Measurements from ENCODE around the gene SEC22B.
"Not testable (repeated sequence)": the region's sequence is repeated elsewhere in the genome, so short reads cannot be mapped to it uniquely, and the experiment has no call there.

The SEC22B gene

DNA sequence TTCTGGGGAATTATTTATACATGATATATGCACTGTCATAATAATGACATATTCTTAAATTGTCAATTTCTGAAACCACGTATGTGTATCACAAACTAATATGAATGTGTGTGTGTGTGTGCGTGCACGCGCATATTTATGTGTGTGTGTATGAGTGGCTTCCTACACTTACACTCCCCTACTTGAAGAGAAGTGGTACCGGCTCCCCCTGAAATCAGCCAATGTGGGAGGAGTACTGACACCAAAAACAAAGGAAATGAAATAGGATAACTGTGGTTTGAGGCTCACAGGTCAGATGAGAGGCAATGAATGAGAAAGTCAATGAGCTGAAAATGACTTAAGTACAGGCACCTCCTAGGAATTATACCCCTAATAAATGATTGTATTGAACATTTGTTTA lies 64.1 kb downstream of the SEC22B start:
- not testable (repeated sequence) for DNase-seq

DNA sequence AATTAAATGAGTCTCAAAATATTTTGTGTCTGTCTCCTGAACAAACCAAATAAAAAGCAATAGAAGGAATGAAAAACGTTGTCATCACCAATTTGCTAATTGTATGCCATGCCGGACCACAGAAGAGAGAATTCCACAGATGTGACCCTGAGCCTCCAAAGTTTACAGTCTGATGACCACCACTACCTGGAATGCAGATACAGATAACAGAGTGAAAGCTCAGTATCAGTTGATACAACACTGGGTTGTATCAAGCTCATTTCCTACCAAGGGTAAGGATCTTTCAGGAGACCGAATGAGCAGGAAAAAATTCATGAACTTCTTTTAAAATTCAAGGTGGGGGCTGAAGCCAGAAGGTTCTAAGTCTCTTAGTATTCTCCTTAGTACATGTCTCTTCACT lies 64.5 kb downstream of the SEC22B start:
- not testable (repeated sequence) for DNase-seq

DNA sequence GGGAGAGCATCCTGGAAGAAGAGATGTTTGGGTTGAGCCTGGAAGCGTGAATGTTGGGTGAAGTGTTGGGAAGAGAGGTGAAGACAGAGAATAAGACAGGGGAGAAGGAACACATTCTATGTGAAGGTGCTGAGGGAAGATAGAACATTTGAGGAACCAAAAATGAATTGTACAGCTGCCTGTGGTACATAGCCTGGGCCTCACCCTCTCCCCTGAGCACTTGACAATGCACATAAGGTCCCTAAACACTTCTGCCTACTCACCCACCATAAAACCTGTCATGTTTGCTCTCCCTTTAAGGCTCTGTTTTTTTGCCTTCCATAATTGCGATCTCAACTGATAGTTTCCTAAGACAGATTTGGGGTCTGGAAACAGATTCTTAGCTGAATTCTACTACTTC lies 65.3 kb downstream of the SEC22B start:
- not testable (repeated sequence) for DNase-seq

DNA sequence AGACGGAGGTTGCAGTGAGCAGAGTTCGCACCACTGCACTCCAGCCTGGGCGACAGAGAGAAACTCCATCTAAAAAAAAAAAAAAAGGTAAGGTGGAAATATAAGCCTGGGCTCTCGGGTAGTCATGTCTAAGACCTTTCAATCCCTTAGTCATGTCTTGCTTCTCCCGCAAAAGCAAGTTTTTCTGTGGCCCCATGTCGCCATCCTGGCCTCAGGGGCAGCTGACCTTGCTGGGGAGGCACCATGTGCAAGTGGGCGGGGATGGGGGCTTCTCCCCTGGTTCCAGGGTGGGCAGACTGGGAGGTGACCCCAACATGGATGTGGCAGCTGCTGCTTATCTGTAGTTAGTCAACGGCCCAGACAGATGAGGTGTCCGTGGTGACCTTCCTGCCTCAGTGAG lies 66.7 kb downstream of the SEC22B start:
- not testable (repeated sequence) for DNase-seq

DNA sequence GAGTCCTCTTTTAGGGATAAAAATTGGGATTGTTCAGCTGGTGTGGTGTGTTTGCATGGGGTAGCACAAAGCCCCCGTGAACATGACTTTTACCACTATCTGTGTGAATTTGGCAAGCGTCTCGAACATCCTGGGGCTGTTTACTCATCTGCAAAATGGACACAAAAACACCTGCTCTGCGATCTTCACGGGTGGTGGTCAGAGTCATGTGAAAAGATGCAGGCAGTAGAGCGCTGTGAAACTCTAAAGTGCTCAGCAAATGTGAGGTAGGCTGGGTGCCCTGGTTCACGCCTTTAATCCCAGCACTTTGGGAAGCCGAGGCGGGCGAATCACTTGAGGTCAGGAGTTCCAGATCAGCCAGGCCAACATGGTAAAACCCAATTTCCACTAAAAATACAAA lies 67.1 kb downstream of the SEC22B start:
- DNase-seq, result not testable (repeated sequence)

DNA sequence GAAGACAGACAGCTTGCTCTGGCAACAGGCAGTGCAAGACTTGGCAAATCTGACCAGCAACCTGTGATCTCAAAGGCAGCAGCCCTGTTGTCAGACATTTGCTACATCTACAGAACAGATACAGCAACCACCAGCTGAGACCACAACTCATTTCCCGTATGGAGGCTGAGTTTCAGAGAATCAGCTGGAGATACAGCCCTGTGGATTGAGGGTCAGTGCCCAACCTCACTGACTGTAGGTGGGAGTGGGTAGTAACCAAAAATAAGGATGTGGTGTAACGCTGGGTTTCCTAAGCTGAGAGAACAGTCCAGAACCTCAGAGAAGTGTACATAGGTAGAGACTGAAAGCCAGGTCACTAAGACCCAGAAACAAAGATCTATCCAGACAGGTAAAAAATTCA lies 71.0 kb downstream of the SEC22B start:
- DNase-seq, result not testable (repeated sequence)

DNA sequence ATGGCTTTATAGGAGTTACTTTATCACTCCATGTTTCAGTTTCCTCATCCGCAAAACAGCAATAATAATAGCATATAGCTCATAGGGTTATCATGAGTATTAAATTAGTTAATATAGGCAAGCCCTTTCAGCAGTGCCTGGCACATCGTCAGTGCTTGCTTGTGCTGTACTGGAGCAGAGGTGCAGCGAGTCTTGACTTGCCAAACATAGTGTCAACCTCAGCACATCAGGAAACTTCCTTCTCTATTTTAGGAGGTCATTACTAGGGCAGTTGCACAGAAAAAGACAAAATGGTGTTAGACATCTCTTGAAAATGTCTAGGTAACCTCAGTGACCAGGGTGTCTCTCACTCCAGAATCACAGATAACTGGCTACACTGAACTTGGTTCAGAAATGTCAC lies 72.6 kb downstream of the SEC22B start:
- not testable (repeated sequence) for DNase-seq

DNA sequence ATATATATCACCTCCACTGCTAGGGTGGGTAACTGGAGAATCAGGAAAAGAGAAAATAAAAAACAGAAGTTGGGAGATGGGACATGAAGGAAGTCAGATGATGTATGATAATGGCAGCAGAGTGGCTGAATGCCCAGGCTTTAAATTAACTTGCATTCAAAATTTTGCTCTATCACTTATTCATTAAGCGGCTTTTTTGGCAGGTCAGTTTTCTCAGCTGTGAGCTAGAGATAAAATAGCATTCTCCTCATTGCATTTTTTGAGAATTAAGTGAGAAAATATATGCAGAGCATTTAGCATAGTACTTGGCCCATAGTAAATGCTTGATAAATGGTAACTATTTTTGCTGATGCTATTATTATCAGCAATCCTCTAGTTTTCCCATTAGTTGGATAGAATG lies 74.7 kb downstream of the SEC22B start:
- not testable (repeated sequence) for DNase-seq
